HUES6 (cell line): ENCODE data around the gene CNIH1.
"Not testable (repeated sequence)": the region's sequence is repeated elsewhere in the genome, so short reads cannot be mapped to it uniquely, and the experiment has no call there.

Experiments
- H3K27ac ChIP-seq: 2 replicates; pipeline ENCODE4 v1.7.0; 2013; ENCODE audit warnings: low read depth, mild to moderate bottlenecking, low read length, inconsistent platforms
- H3K27me3 ChIP-seq: 2 replicates; pipeline ENCODE4 v1.6.1; 2013; ENCODE audit warnings: low read length; ENCODE audit not compliant: control insufficient read depth, insufficient read depth
- H3K36me3 ChIP-seq: 2 replicates; pipeline ENCODE4 v1.6.1; 2013; ENCODE audit warnings: low read length; ENCODE audit not compliant: control insufficient read depth, insufficient read depth
- H3K4me1 ChIP-seq: 2 replicates; pipeline ENCODE4 v1.6.1; 2013; ENCODE audit warnings: low read length; ENCODE audit not compliant: control insufficient read depth, insufficient read depth
- H3K4me3 ChIP-seq: 2 replicates; pipeline ENCODE4 v1.5.1; 2013; ENCODE audit warnings: low read depth, low read length
- H3K9ac ChIP-seq: one replicate; pipeline ENCODE4 v1.6.1; 2013; ENCODE audit warnings: mild to moderate bottlenecking, low read length
- H3K9me3 ChIP-seq: 2 replicates; pipeline ENCODE4 v1.6.1; 2013; ENCODE audit warnings: low read depth, low read length; ENCODE audit not compliant: control insufficient read depth, insufficient read depth

CNIH1 gene

DNA sequence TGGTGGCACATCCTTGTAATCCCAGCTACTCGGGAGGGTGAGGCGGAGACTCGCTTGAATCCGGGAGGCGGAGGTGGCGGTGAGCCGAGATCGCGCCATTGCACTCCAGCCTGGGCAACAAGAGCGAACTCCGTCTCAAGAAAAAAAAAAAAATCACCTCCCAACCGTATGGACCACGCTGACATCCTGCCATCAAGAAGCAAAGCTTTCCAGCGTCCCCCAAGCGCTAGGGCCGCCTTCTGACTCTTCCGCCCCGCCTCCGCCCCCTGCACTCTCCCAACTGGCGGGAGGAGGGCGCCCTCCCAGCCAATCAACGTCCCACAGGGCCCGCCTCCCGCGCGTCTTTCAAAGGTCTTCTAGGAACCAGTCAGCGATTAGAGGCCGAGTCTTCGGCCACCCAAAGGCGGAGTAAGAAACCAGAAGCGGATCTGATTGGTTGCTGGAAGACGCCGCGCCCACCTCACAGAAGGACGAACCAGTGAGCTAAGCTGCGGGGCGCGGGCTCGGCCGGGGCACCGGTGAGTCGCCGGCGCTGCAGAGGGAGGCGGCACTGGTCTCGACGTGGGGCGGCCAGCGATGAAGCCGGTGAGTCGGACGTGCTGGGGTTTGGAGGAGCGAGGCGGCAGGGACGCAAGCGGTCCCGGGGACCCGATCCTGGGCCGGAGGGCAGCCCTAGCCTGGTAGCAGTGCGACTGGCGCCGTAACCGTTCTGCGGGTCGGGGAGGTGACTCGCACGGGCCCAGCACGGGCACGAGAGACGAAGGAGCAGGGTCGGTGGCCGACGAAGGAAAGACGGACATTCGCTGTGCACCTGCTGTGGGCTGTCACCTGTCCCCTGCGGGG lies 44.5 kb downstream of the CNIH1 start, which contains the start of gene CDKN3:
Gene CDKN3, plus strand, starts transcription at position 515 of the 843 bp plus-strand sequence. Its CDS starts 62 bp downstream, at position 577.
- Histone ChIP-seq H3K4me3 (peak within 1 kb of the TSS; percentile 80), H3K4me1 (peaks cover 14% of the 10 kb centered on the region; the same call in 1 of the 2 replicates), H3K27ac (no peak within 1 kb of the TSS; the same call in 1 of the 2 replicates)

DNA sequence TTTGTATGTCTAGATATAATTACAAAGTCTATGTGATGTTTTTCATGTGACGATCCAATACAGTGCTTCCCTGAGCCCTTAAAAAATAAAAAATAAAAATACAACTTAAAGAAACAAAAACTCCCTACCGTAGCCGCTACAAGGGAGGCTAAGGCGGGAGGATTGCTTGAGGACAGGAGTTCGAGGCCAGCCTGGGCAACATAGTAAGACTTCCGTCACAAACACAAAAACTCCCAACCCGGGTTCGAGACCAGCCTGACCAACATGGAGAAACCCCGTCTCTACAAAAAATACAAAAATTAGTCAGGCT lies 45.0 kb downstream of the CNIH1 start:
- peak overlapping the region; percentile 80 for H3K4me3 ChIP-seq
- H3K27ac ChIP-seq, result no peak overlapping the region
- peaks cover 14% of the 10 kb centered on the region; the same call in 1 of the 2 replicates for H3K4me1 ChIP-seq
- peak overlapping the region; percentile 48 for H3K9ac ChIP-seq
- no peaks in the 10 kb centered on the region for H3K27me3 ChIP-seq
- H3K9me3 ChIP-seq, result no peaks in the 10 kb centered on the region
- H3K36me3 ChIP-seq, result peaks cover 17% of the 10 kb centered on the region

More for the DNA sequence above, 44.5 kb downstream of the CNIH1 start, which contains the start of gene CDKN3:
- Histone ChIP-seq H3K9ac (peak within 1 kb of the TSS; percentile 84), H3K36me3 (peaks cover 21% of the 10 kb centered on the region), H3K27me3 (no peaks in the 10 kb centered on the region), H3K9me3 (no peaks in the 10 kb centered on the region)

DNA sequence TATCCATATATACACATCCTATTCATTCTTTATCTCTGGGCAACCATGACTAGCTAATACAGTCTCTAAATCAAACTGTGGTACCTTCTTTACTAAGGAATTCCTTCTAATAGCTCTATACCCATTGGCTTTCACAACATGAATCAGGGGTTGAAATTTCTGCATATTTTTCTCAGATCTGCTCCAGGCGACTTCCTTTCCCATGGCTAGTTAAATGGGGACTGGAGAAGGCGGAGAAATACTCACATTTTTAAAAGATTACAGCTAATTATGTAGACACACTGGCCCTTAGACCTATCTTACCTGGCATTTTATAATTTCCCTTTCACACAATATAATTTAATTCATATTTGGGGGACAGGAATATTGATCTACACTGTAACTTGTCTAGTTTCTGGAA lies 45.5 kb downstream of the CNIH1 start:
- Histone ChIP-seq H3K27ac (no peak overlapping the region), H3K27me3 (no peaks in the 10 kb centered on the region), H3K36me3 (peaks cover 13% of the 10 kb centered on the region), H3K9ac (no peak overlapping the region), H3K4me1 (peaks cover 14% of the 10 kb centered on the region; the same call in 1 of the 2 replicates), H3K9me3 (no peaks in the 10 kb centered on the region), H3K4me3 (no peak overlapping the region)

DNA sequence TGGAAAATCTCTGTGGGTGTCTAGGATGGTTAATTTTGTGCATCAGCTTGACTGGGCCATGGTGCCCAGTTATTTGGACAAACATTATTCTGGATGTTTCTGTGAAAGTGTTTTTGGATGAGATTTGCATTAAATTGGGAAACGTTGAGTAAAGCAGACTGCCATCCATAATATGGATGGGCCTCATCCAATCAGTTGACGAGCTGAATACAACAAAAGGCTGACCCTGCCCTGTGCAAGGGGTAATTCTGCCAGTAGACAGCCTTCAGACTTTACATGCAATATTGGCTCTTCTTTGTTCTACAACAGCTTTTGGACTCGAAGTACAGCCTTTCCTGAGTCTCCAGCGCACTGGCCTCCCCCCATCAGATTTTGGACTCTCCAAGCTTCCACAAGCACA lies 45.9 kb downstream of the CNIH1 start:
- Histone ChIP-seq H3K27me3 (no peaks in the 10 kb centered on the region), H3K27ac (no peak overlapping the region), H3K4me1 (peaks cover 14% of the 10 kb centered on the region; the same call in 1 of the 2 replicates), H3K36me3 (peaks cover 8% of the 10 kb centered on the region), H3K9me3 (no peaks in the 10 kb centered on the region), H3K9ac (no peak overlapping the region), H3K4me3 (no peak overlapping the region)

DNA sequence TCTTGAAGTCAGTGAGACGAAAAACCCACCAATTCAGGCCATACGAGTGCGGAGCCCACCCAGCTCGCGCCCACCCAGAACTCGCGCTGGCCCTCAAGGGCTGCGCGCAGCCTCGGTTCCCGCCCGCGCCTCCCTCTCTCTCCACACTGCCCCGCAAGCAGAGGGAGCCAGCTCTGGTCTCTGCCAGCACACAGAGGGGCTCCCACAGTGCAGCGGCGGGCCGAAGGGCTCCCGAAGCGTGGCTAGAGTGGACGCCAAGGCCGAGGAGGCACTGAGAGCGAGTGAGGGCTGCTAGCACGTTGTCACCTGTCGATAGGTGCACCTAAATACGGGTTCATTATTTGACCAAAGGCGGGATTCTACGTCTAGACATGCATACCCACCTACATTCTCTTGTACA lies 46.6 kb downstream of the CNIH1 start:
- H3K27ac ChIP-seq, result no peak overlapping the region
- no peak overlapping the region for H3K4me3 ChIP-seq
- H3K27me3 ChIP-seq, result no peaks in the 10 kb centered on the region
- H3K36me3 ChIP-seq, result peaks cover 4% of the 10 kb centered on the region; the same call in 1 of the 2 replicates
- H3K9ac ChIP-seq, result no peak overlapping the region
- no peaks in the 10 kb centered on the region for H3K9me3 ChIP-seq
- peaks cover 14% of the 10 kb centered on the region; the same call in 1 of the 2 replicates for H3K4me1 ChIP-seq

DNA sequence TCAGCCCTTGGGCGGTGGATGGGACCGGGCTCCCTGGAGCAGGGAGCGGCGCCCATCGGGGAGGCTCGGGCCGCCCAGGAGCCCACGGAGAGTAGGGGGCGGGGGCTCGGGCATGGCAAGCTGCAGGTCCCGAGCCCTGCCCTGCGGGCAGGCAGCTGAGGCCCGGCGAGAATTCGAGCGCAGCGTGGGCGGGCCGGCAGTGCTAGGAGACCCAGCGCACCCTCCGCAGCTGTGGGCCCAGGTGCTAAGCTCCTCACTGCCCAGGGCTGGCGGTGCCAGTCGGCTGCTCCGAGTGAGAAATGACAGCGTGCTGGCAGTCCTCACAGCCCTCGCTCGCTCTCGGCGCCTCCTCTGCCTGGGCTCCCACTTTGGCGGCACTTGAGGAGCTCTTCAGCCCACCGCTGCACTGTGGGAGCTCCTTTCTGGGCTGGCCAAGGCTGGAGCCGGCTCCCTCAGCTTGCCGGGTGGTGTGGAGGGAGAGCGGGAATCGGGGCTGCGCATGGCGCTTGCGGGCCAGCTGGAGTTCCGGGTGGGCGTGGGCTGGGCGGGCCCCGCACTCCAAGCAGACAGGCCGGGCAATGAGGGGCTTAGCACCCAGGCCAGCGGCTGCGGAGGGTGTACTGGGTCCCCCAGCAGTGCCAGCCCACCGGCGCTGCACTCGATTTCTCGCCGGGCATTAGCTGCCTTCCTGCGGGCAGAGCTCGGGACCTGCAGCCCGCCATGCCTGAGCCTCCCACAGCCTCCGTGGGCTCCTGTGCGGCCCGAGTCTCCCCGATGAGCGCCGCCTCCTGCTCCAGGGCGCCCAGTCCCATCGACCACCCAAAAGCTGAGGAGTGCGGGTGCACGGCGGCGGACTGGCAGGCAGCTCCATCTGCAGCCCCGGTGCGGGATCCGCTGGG lies 47.9 kb downstream of the CNIH1 start:
- not testable (repeated sequence) for H3K27ac ChIP-seq

DNA sequence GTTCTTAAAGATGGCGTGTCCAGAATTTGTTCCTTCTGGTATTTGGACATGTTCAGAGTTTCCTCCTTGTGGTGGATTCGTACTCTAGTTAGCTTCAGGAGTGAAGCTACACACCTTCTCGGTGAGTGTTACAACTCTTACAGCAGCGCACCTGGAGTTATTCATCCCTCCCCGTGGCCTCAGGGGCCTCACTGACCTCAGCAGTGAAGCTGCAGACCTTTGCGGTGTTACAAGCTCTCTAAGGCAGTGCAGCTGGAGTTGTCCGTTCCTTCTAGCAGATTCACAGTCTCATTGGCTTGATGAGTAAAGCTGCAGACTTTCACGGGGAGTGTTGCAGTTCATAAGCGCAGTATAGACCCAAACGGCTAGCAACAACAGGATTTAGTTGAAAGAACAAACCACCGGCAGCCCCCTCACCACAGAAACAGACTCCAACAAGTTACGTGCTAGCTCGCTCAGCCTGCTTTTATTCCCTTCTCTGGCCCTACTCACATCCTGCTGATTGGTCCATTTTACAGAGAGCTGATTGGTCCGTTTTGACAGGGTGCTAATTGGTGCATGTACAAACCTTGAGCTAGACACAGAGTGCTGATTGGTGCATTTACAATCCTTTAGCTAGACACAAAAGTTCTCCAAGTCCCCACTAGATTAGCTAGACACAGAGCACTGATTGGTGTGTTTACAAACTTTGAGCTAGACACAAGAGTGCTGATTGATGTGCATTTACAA lies 48.9 kb downstream of the CNIH1 start:
- Histone ChIP-seq H3K9ac (no peak overlapping the region), H3K36me3 (no peaks in the 10 kb centered on the region), H3K27ac (no peak overlapping the region), H3K4me1 (no peaks in the 10 kb centered on the region), H3K27me3 (no peaks in the 10 kb centered on the region), H3K4me3 (no peak overlapping the region), H3K9me3 (no peaks in the 10 kb centered on the region)

More for the DNA sequence above, 47.9 kb downstream of the CNIH1 start:
- H3K9me3 ChIP-seq, H3K4me1 ChIP-seq, H3K27me3 ChIP-seq, H3K36me3 ChIP-seq: not testable (repeated sequence)
- Histone ChIP-seq H3K9ac (peak overlapping the region; percentile 30), H3K4me3 (peak overlapping the region; percentile 8; the same call in 1 of the 2 replicates)

DNA sequence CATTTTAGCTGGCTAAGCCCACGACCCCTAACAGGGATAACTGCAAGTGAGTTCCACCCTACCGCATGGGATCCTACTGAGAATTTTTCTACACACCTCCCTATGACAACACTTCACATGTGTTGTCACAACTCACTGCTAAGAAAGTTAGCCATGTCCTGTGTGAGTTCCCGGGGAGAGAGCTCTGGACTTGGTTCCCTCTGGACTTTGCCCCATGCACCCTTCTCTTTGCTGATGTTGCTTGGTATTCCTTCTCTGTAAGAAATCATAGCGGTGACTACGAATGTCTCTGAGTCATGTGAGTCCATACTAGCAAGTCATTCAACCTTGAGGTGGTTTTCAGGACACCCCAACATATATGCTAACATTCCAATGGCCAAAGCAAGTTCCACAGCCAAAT lies 53.8 kb downstream of the CNIH1 start:
- Histone ChIP-seq H3K36me3 (no peaks in the 10 kb centered on the region), H3K27ac (no peak overlapping the region), H3K4me1 (no peaks in the 10 kb centered on the region), H3K4me3 (no peak overlapping the region), H3K27me3 (no peaks in the 10 kb centered on the region), H3K9me3 (no peaks in the 10 kb centered on the region), H3K9ac (no peak overlapping the region)

DNA sequence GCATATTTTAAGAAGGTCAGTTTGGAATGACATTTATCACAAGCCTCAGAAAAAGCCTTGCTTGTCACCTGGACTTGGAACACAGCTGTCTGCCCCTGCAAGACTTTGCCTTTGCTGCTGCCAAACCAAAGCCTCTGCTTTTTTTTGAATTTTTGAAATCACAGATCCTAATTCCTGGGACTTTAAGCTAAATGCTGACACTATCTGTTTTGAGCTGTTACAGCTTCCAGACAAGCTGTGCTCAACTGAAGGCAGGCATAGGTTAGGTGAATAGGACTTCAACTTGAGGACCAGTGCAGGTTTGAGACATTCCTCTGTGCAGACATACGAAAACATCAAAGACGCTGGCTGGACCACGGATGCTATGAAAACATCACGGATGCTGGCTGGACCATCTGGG lies 55.6 kb downstream of the CNIH1 start:
- H3K9ac ChIP-seq, result no peak overlapping the region
- H3K36me3 ChIP-seq, result no peaks in the 10 kb centered on the region
- H3K27me3 ChIP-seq, result no peaks in the 10 kb centered on the region
- H3K27ac ChIP-seq, result no peak overlapping the region
- H3K9me3 ChIP-seq, result no peaks in the 10 kb centered on the region
- no peak overlapping the region for H3K4me3 ChIP-seq
- 0 out of 2 replicates have a peak, but pooled peaks cover 3% of the 10 kb centered on the region for H3K4me1 ChIP-seq

DNA sequence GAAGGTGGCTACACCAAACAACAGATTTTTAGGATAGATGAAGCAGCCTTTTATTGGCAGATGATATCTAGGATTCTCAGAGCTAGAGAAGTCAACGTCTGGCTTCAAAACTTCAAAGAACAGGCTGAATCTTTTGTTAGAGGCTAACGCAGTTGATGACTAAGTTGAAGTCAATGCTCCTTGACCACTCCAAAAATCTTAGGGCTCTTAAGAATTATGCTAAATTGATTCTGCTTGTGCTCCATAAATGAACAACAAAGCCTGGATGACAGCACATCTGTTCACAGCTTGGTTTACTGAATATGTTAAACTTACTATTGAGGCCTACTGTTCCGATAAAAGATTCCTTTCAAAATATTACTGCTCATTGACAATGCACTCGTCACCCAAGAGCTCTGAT lies 57.3 kb downstream of the CNIH1 start:
- H3K27me3 ChIP-seq, result no peaks in the 10 kb centered on the region
- H3K9me3 ChIP-seq, result no peaks in the 10 kb centered on the region

More for the DNA sequence above, 57.3 kb downstream of the CNIH1 start:
- H3K27ac ChIP-seq, result no peak overlapping the region
- no peak overlapping the region for H3K4me3 ChIP-seq
- no peak overlapping the region for H3K9ac ChIP-seq
- H3K36me3 ChIP-seq, result no peaks in the 10 kb centered on the region
- peaks cover 3% of the 10 kb centered on the region; the same call in 1 of the 2 replicates for H3K4me1 ChIP-seq
